ENCODE results near the gene RGS7. TPM values are rescaled to one million over a fixed set of nuclear protein-coding genes. Genes with fewer than 3 reads are reported as not detected.

RGS7 gene
- total RNA-seq, 1 experiment from 2014 or later: 1.0 TPM

DNA sequence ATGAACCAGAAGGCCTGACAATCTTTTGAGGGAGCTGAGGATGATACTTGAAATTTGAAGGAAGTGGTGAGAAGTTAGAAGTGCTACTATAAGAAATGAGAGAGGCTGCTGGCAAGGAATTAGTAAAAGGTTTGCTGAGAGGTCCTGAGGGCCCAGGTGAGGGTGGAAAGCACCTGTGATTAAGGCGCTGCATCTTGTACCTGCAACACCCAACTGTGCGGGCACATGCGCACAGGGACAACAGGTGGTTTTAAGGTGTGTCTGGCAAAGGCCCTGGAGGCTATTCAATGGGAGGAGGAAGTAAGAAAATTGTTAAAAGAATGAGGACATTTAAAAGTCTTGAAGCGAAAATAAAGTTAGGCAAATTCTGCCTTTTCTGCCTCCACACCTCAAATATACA lies 349.3 kb downstream of the RGS7 start:
- Mint-ChIP-seq H3K27me3 (ENCODE audit: unreplicated experiment) (no peaks in the 10 kb centered on the region), H3K9me3 (ENCODE audit: low read depth, unreplicated experiment) (no peaks in the 10 kb centered on the region), H3K4me3 (ENCODE audit: low read depth, unreplicated experiment) (no peak overlapping the region), H3K36me3 (ENCODE audit: insufficient read depth, unreplicated experiment) (no peaks in the 10 kb centered on the region), H3K27ac (ENCODE audit: unreplicated experiment) (no peak overlapping the region), H3K4me1 (ENCODE audit: low read depth, unreplicated experiment) (no peaks in the 10 kb centered on the region)
- DNase-seq: no peak
- CTCF ChIA-PET: no interaction called here
- TF ChIP-seq, protein P1, sequence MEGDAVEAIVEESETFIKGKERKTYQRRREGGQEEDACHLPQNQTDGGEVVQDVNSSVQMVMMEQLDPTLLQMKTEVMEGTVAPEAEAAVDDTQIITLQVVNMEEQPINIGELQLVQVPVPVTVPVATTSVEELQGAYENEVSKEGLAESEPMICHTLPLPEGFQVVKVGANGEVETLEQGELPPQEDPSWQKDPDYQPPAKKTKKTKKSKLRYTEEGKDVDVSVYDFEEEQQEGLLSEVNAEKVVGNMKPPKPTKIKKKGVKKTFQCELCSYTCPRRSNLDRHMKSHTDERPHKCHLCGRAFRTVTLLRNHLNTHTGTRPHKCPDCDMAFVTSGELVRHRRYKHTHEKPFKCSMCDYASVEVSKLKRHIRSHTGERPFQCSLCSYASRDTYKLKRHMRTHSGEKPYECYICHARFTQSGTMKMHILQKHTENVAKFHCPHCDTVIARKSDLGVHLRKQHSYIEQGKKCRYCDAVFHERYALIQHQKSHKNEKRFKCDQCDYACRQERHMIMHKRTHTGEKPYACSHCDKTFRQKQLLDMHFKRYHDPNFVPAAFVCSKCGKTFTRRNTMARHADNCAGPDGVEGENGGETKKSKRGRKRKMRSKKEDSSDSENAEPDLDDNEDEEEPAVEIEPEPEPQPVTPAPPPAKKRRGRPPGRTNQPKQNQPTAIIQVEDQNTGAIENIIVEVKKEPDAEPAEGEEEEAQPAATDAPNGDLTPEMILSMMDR (IDR thresholded peaks at IDR 0.05; ENCODE audit: unreplicated experiment): no peak
- BruUV-seq (replicated peaks): no TSS peak
- intact Hi-C loops (cut with micrococcal nuclease; ENCODE audit: unreplicated experiment): no loop called here

- CTCF ChIA-PET: interaction anchor here (1.2 kb wide), 1 partner anchor 9 kb away, joined by 4 read pairs; no protein-coding TSS in a partner anchor
- H3K4me3 Mint-ChIP-seq (ENCODE audit: low read depth, unreplicated experiment): no peak overlapping the region
These were observed 357.2 kb downstream of the RGS7 start for GRCh38 chr1:240999826-241000225.

DNA sequence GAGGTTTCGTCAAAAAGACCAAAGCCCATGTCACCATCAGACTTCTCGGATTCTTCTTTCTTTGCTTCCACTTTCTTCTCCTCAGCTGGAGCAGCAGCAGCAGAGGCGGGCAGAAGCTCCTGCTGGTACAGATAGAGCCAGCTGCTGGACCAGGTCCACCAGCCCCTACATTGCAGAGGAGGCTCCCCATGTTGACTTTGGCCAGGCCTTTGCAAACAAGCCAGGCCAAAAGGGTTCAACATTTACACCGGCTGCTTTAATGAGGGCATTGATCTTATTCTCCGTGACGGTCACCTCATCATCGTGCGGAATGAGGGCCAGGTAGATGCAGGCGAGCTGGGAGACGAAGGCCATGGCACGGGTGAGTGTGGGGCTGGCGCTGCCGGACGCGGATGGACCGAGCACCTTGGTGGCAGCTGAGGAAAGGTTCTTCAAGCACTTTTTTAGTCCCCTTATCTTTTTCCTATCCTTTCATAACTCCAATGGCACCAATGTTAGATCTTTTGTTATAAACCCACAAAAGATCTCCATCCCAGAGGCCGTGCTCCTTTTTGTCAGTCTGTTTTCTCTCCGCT lies 358.5 kb downstream of the RGS7 start:
- H3K27ac Mint-ChIP-seq (ENCODE audit: unreplicated experiment): peak overlapping the region; percentile 35
- DNase-seq: no peak
- CTCF ChIA-PET: interaction anchor here (0.8 kb wide), 1 partner anchor 159 kb away, joined by 4 read pairs; no protein-coding TSS in a partner anchor
- no TSS peak for BruUV-seq (replicated peaks)
- H3K36me3 Mint-ChIP-seq (ENCODE audit: insufficient read depth, unreplicated experiment): no peaks in the 10 kb centered on the region
- no peaks in the 10 kb centered on the region for H3K27me3 Mint-ChIP-seq (ENCODE audit: unreplicated experiment)
- intact Hi-C loops (cut with micrococcal nuclease; ENCODE audit: unreplicated experiment): no loop called here
- H3K4me1 Mint-ChIP-seq (ENCODE audit: low read depth, unreplicated experiment): peaks cover 18% of the 10 kb centered on the region
- H3K4me3 Mint-ChIP-seq (ENCODE audit: low read depth, unreplicated experiment): peak overlapping the region; percentile 48
- no peaks in the 10 kb centered on the region for H3K9me3 Mint-ChIP-seq (ENCODE audit: low read depth, unreplicated experiment)
- TF ChIP-seq, protein P1 (IDR thresholded peaks at IDR 0.05; ENCODE audit: unreplicated experiment): no peak

More at GRCh38 chr1:240999826-241000225, 357.2 kb downstream of the RGS7 start:
- H3K4me1 Mint-ChIP-seq (ENCODE audit: low read depth, unreplicated experiment): peaks cover 18% of the 10 kb centered on the region
- no peaks in the 10 kb centered on the region for H3K27me3 Mint-ChIP-seq (ENCODE audit: unreplicated experiment)
- H3K27ac Mint-ChIP-seq (ENCODE audit: unreplicated experiment): no peak overlapping the region
- BruUV-seq (replicated peaks): no TSS peak
- H3K9me3 Mint-ChIP-seq (ENCODE audit: low read depth, unreplicated experiment): no peaks in the 10 kb centered on the region
- H3K36me3 Mint-ChIP-seq (ENCODE audit: insufficient read depth, unreplicated experiment): no peaks in the 10 kb centered on the region
- DNase-seq: no peak
- intact Hi-C loops (cut with micrococcal nuclease; ENCODE audit: unreplicated experiment): no loop called here
- TF ChIP-seq, protein P1 (IDR thresholded peaks at IDR 0.05; ENCODE audit: unreplicated experiment): no peak

GRCh38 chr1:240998024-240998423 lies 359.0 kb downstream of the RGS7 start:
- Mint-ChIP-seq H3K27me3 (ENCODE audit: unreplicated experiment) (no peaks in the 10 kb centered on the region), H3K9me3 (ENCODE audit: low read depth, unreplicated experiment) (no peaks in the 10 kb centered on the region), H3K4me3 (ENCODE audit: low read depth, unreplicated experiment) (peak overlapping the region; percentile 48), H3K27ac (ENCODE audit: unreplicated experiment) (peak overlapping the region; percentile 35), H3K4me1 (ENCODE audit: low read depth, unreplicated experiment) (peaks cover 18% of the 10 kb centered on the region), H3K36me3 (ENCODE audit: insufficient read depth, unreplicated experiment) (no peaks in the 10 kb centered on the region)
- BruUV-seq (replicated peaks): no TSS peak
- TF ChIP-seq, protein P1 (IDR thresholded peaks at IDR 0.05; ENCODE audit: unreplicated experiment): no peak
- intact Hi-C loops (cut with micrococcal nuclease; ENCODE audit: unreplicated experiment): no loop called here
- DNase-seq: no peak
- CTCF ChIA-PET: no interaction called here

Data from Calu3 (cell line).